ENCODE measurements around the gene ING2.
A peak's percentile ranks its signal among the peaks of the same experiment; 100 is the strongest.

The ING2 gene

GRCh38 chr4:183468210-183469095 is 36.4 kb upstream of the ING2 start:
- Histone ChIP-seq H3K27me3 (replicated peaks in 2 of 5; ENCODE audit: control insufficient read depth in 4 of 5, insufficient read depth in 5 of 5, low read length in 4 of 5) (no peaks in the 10 kb centered on the region), H3K9me3 (ENCODE audit: control extremely low read depth in 1 of 5, control insufficient read depth in 4 of 5, insufficient read depth in 2 of 5, low read depth in 1 of 5, low read length in 4 of 5) (peaks cover 0 to 18% (median 8%) of the 10 kb centered on the region in 5 experiments), H3K4me1 (ENCODE audit: control extremely low read depth in 1 of 4, control insufficient read depth in 4 of 4, insufficient read depth in 4 of 4, low read length in 3 of 4) (peaks cover 0 to 9% (median 3%) of the 10 kb centered on the region in 4 experiments), H3K27ac (ENCODE audit: insufficient read depth in 1 of 2, low read depth in 1 of 2, low read length in 2 of 2, poor library complexity in 1 of 2, severe bottlenecking in 2 of 2) (no peak overlapping the region), H3K36me3 (ENCODE audit: control insufficient read depth in 4 of 4, insufficient read depth in 4 of 4, low read length in 3 of 4) (peaks cover 0 to 4% (median 0%) of the 10 kb centered on the region in 4 experiments), H3K4me3 (ENCODE audit: control insufficient read depth in 1 of 7, extremely low read depth in 1 of 7, insufficient read depth in 4 of 7, low read depth in 2 of 7, low read length in 6 of 7) (no peak overlapping the region)
- 96% methylated on average over 4 of the region's 7 CpGs for WGBS (ENCODE audit: insufficient coverage)
- ChIA-PET POLR2A (interaction anchor here (0.6 kb wide), 1 partner anchor 1388 kb away, joined by 4 read pairs; no protein-coding TSS in a partner anchor), CTCF (interaction anchor here (0.9 to 1.4 kb wide), 3 partner anchors 36 to 182 kb away, joined by 3 to 4 read pairs (median 3); no protein-coding TSS in a partner anchor)
- DNase-seq, result no peak

GRCh38 chr4:183469285-183469684 is 35.6 kb upstream of the ING2 start:
- no peaks in the 10 kb centered on the region for H3K27me3 ChIP-seq (replicated peaks in 2 of 5; ENCODE audit: control insufficient read depth in 4 of 5, insufficient read depth in 5 of 5, low read length in 4 of 5)
- peaks cover 0 to 9% (median 3%) of the 10 kb centered on the region in 4 experiments for H3K4me1 ChIP-seq (ENCODE audit: control extremely low read depth in 1 of 4, control insufficient read depth in 4 of 4, insufficient read depth in 4 of 4, low read length in 3 of 4)
- ChIA-PET POLR2A (interaction anchor here (0.5 to 0.6 kb wide), 2 partner anchors 213 to 1387 kb away, joined by 4 to 5 read pairs; no protein-coding TSS in a partner anchor), CTCF (interaction anchor here (0.6 to 1.6 kb wide), 6 partner anchors 25 to 663 kb away, joined by 3 to 6 read pairs (median 3); partner anchors contain the start of gene CDKN2AIP)
- peak in 2 of 3 donors; percentile 47 to 53 for DNase-seq
- no peak overlapping the region for H3K4me3 ChIP-seq (ENCODE audit: control insufficient read depth in 1 of 7, extremely low read depth in 1 of 7, insufficient read depth in 4 of 7, low read depth in 2 of 7, low read length in 6 of 7)
- peaks cover 0 to 4% (median 0%) of the 10 kb centered on the region in 4 experiments for H3K36me3 ChIP-seq (ENCODE audit: control insufficient read depth in 4 of 4, insufficient read depth in 4 of 4, low read length in 3 of 4)
- 100% methylated on average over 1 of the region's 1 CpG for WGBS (ENCODE audit: insufficient coverage)
- H3K27ac ChIP-seq (ENCODE audit: insufficient read depth in 1 of 2, low read depth in 1 of 2, low read length in 2 of 2, poor library complexity in 1 of 2, severe bottlenecking in 2 of 2), result no peak overlapping the region
- H3K9me3 ChIP-seq (ENCODE audit: control extremely low read depth in 1 of 5, control insufficient read depth in 4 of 5, insufficient read depth in 2 of 5, low read depth in 1 of 5, low read length in 4 of 5), result peaks cover 0 to 18% (median 7%) of the 10 kb centered on the region in 5 experiments

GRCh38 chr4:183469936-183470335 is 34.9 kb upstream of the ING2 start:
- CTCF ChIA-PET, result interaction anchor here (0.6 to 1.7 kb wide), 5 partner anchors 23 to 664 kb away, joined by 3 to 6 read pairs (median 3); partner anchors contain the start of gene CDKN2AIP
- POLR2A ChIA-PET, result no interaction called here

GRCh38 chr4:183470821-183471220 is 34.0 kb upstream of the ING2 start:
- ChIA-PET CTCF (interaction anchor here (1.0 to 2.1 kb wide), 5 partner anchors 13 to 184 kb away, joined by 3 to 7 read pairs (median 5); no protein-coding TSS in a partner anchor), POLR2A (no interaction called here)
- Histone ChIP-seq H3K36me3 (ENCODE audit: control insufficient read depth in 4 of 4, insufficient read depth in 4 of 4, low read length in 3 of 4) (peaks cover 0 to 4% (median 0%) of the 10 kb centered on the region in 4 experiments), H3K27ac (ENCODE audit: insufficient read depth in 1 of 2, low read depth in 1 of 2, low read length in 2 of 2, poor library complexity in 1 of 2, severe bottlenecking in 2 of 2) (no peak overlapping the region), H3K4me1 (ENCODE audit: control extremely low read depth in 1 of 4, control insufficient read depth in 4 of 4, insufficient read depth in 4 of 4, low read length in 3 of 4) (peaks cover 0 to 9% (median 3%) of the 10 kb centered on the region in 4 experiments), H3K4me3 (ENCODE audit: control insufficient read depth in 1 of 7, extremely low read depth in 1 of 7, insufficient read depth in 4 of 7, low read depth in 2 of 7, low read length in 6 of 7) (no peak overlapping the region), H3K9me3 (ENCODE audit: control extremely low read depth in 1 of 5, control insufficient read depth in 4 of 5, insufficient read depth in 2 of 5, low read depth in 1 of 5, low read length in 4 of 5) (peaks cover 0 to 18% (median 7%) of the 10 kb centered on the region in 5 experiments), H3K27me3 (replicated peaks in 2 of 5; ENCODE audit: control insufficient read depth in 4 of 5, insufficient read depth in 5 of 5, low read length in 4 of 5) (no peaks in the 10 kb centered on the region)
- 94% methylated on average over 2 of the region's 4 CpGs for WGBS (ENCODE audit: insufficient coverage)
- DNase-seq, result no peak

More at GRCh38 chr4:183469936-183470335, 34.9 kb upstream of the ING2 start:
- no peak for DNase-seq
- peaks cover 0 to 4% (median 0%) of the 10 kb centered on the region in 4 experiments for H3K36me3 ChIP-seq (ENCODE audit: control insufficient read depth in 4 of 4, insufficient read depth in 4 of 4, low read length in 3 of 4)
- no peak overlapping the region for H3K4me3 ChIP-seq (ENCODE audit: control insufficient read depth in 1 of 7, extremely low read depth in 1 of 7, insufficient read depth in 4 of 7, low read depth in 2 of 7, low read length in 6 of 7)
- H3K27ac ChIP-seq (ENCODE audit: insufficient read depth in 1 of 2, low read depth in 1 of 2, low read length in 2 of 2, poor library complexity in 1 of 2, severe bottlenecking in 2 of 2), result no peak overlapping the region
- 100% methylated on average over 2 of the region's 2 CpGs for WGBS (ENCODE audit: insufficient coverage)
- H3K9me3 ChIP-seq (ENCODE audit: control extremely low read depth in 1 of 5, control insufficient read depth in 4 of 5, insufficient read depth in 2 of 5, low read depth in 1 of 5, low read length in 4 of 5), result peaks cover 0 to 18% (median 7%) of the 10 kb centered on the region in 5 experiments
- peaks cover 0 to 9% (median 3%) of the 10 kb centered on the region in 4 experiments for H3K4me1 ChIP-seq (ENCODE audit: control extremely low read depth in 1 of 4, control insufficient read depth in 4 of 4, insufficient read depth in 4 of 4, low read length in 3 of 4)
- no peaks in the 10 kb centered on the region for H3K27me3 ChIP-seq (replicated peaks in 2 of 5; ENCODE audit: control insufficient read depth in 4 of 5, insufficient read depth in 5 of 5, low read length in 4 of 5)

GRCh38 chr4:183471946-183472708 is 32.7 kb upstream of the ING2 start:
- DNase-seq, result peak; percentile 78 to 84 (median 79)
- H3K27me3 ChIP-seq (replicated peaks in 2 of 5; ENCODE audit: control insufficient read depth in 4 of 5, insufficient read depth in 5 of 5, low read length in 4 of 5), result no peaks in the 10 kb centered on the region
- peaks cover 0 to 17% (median 7%) of the 10 kb centered on the region in 5 experiments for H3K9me3 ChIP-seq (ENCODE audit: control extremely low read depth in 1 of 5, control insufficient read depth in 4 of 5, insufficient read depth in 2 of 5, low read depth in 1 of 5, low read length in 4 of 5)
- ChIA-PET CTCF (interaction anchor here (1.0 to 2.1 kb wide), 3 partner anchors 11 to 131 kb away, joined by 3 to 7 read pairs (median 5); no protein-coding TSS in a partner anchor), POLR2A (no interaction called here)
- WGBS (ENCODE audit: insufficient coverage), result 37% methylated on average over 5 of the region's 12 CpGs
- H3K4me3 ChIP-seq (ENCODE audit: control insufficient read depth in 1 of 7, extremely low read depth in 1 of 7, insufficient read depth in 4 of 7, low read depth in 2 of 7, low read length in 6 of 7), result peak overlapping the region in 1 of 7 experiments; percentile 64
- no peak overlapping the region for H3K27ac ChIP-seq (ENCODE audit: insufficient read depth in 1 of 2, low read depth in 1 of 2, low read length in 2 of 2, poor library complexity in 1 of 2, severe bottlenecking in 2 of 2)
- H3K36me3 ChIP-seq (ENCODE audit: control insufficient read depth in 4 of 4, insufficient read depth in 4 of 4, low read length in 3 of 4), result peaks cover 0 to 4% (median 0%) of the 10 kb centered on the region in 4 experiments
- H3K4me1 ChIP-seq (ENCODE audit: control extremely low read depth in 1 of 4, control insufficient read depth in 4 of 4, insufficient read depth in 4 of 4, low read length in 3 of 4), result peaks cover 0 to 9% (median 3%) of the 10 kb centered on the region in 4 experiments

- POLR2A ChIA-PET, result interaction anchor here (0.6 to 0.7 kb wide), 2 partner anchors 15 to 189 kb away, joined by 4 read pairs; no protein-coding TSS in a partner anchor
- no peak overlapping the region for H3K4me3 ChIP-seq (ENCODE audit: control insufficient read depth in 1 of 7, extremely low read depth in 1 of 7, insufficient read depth in 4 of 7, low read depth in 2 of 7, low read length in 6 of 7)
- no peaks in the 10 kb centered on the region for H3K9me3 ChIP-seq (ENCODE audit: control extremely low read depth in 1 of 5, control insufficient read depth in 4 of 5, insufficient read depth in 2 of 5, low read depth in 1 of 5, low read length in 4 of 5)
- H3K36me3 ChIP-seq (ENCODE audit: control insufficient read depth in 4 of 4, insufficient read depth in 4 of 4, low read length in 3 of 4), result no peaks in the 10 kb centered on the region
- no peak for DNase-seq
- CTCF ChIA-PET, result interaction anchor here (0.6 to 1.4 kb wide), 4 partner anchors 10 to 32 kb away, joined by 3 to 4 read pairs (median 4); no protein-coding TSS in a partner anchor
- H3K27me3 ChIP-seq (replicated peaks in 2 of 5; ENCODE audit: control insufficient read depth in 4 of 5, insufficient read depth in 5 of 5, low read length in 4 of 5), result no peaks in the 10 kb centered on the region
- H3K4me1 ChIP-seq (ENCODE audit: control extremely low read depth in 1 of 4, control insufficient read depth in 4 of 4, insufficient read depth in 4 of 4, low read length in 3 of 4), result no peaks in the 10 kb centered on the region
- no peak overlapping the region for H3K27ac ChIP-seq (ENCODE audit: insufficient read depth in 1 of 2, low read depth in 1 of 2, low read length in 2 of 2, poor library complexity in 1 of 2, severe bottlenecking in 2 of 2)
- 86% methylated on average over 4 of the region's 5 CpGs for WGBS (ENCODE audit: insufficient coverage)
These were observed 26.7 kb upstream of the ING2 start for GRCh38 chr4:183478123-183478522.
